IMR-90 (cell line): ENCODE data around the gene PLD3. TPM values are rescaled to one million over a fixed set of nuclear protein-coding genes. Genes with fewer than 3 reads are reported as not detected.

Source experiments
- ATAC-seq: fragments of 200-7000 bp; cut with Tn5 transposase; 2 replicates; pipeline ENCODE4 v1.9.1; 2020; ENCODE audit warnings: low read depth, mild to moderate bottlenecking, moderate library complexity
- BruUV-seq: library from RNA; stranded (reverse); fragments of 400-500 nt; replicated peaks from 2 replicates; lab custom pipeline; 2021; lab: Mats Ljungman, UMichigan
- CTCF ChIA-PET: fragments of 300-600 bp; formaldehyde crosslinking; extraction: SDS; loops from one replicate; lab custom pipeline; 2021; ENCODE audit warnings: antibody characterized with exemption; lab: Yijun Ruan, JAX
- POLR2A ChIA-PET: fragments of 300-600 bp; sonication (Branson Sonifier 250); formaldehyde crosslinking; loops from one replicate; lab custom pipeline; 2022; ENCODE audit warnings: antibody characterized with exemption; ENCODE audit not compliant: unreplicated experiment; lab: Charles Lee
- DNase-seq: peaks from one replicate; pipeline ENCODE4 v3.0.0; 2013
- H2AFZ ChIP-seq: replicated peaks from 2 replicates; pipeline ENCODE3; 2013; ENCODE audit warnings: low read length, mild to moderate bottlenecking; ENCODE audit not compliant: poor library complexity
- H2AK5ac ChIP-seq: 2 replicates; pipeline ENCODE4 v1.6.1; 2013; ENCODE audit warnings: low read depth, low read length, inconsistent platforms
- H2AK9ac ChIP-seq: replicated peaks from 2 replicates; pipeline ENCODE3; 2013; ENCODE audit warnings: mild to moderate bottlenecking, low read depth, low read length, moderate library complexity; ENCODE audit not compliant: poor library complexity
- H2BK120ac ChIP-seq: 2 replicates; pipeline ENCODE4 v1.6.1; 2013; ENCODE audit warnings: low read depth, low read length, inconsistent platforms
- H2BK15ac ChIP-seq: 3 replicates; pipeline ENCODE4 v1.6.1; 2013; ENCODE audit warnings: low read depth, low read length, inconsistent platforms
- H2BK20ac ChIP-seq: 2 replicates; pipeline ENCODE4 v1.6.1; 2013; ENCODE audit warnings: low read depth, mild to moderate bottlenecking, inconsistent platforms, low read length, moderate library complexity
- H2BK5ac ChIP-seq: 2 replicates; pipeline ENCODE4 v1.6.1; 2013; ENCODE audit warnings: mild to moderate bottlenecking, low read depth, low read length, inconsistent platforms; ENCODE audit not compliant: poor library complexity, severe bottlenecking
- H3K14ac ChIP-seq: replicated peaks from 2 replicates; pipeline ENCODE4 v1.6.1; 2013; ENCODE audit warnings: low read depth, low read length, inconsistent platforms
- H3K18ac ChIP-seq: 2 replicates; pipeline ENCODE4 v1.6.1; 2013; ENCODE audit warnings: low read depth, low read length, control low read depth
- H3K23ac ChIP-seq: 2 replicates; pipeline ENCODE4 v1.6.1; 2013; ENCODE audit warnings: low read depth, low read length, inconsistent platforms
- H3K27ac ChIP-seq: 2 replicates; pipeline ENCODE4 v1.5.1; 2013; ENCODE audit warnings: mild to moderate bottlenecking, control low read depth, low read length; ENCODE audit not compliant: insufficient read depth
- H3K27me3 ChIP-seq: 2 replicates; pipeline ENCODE4 v1.6.1; 2013; ENCODE audit warnings: low read length; ENCODE audit not compliant: control insufficient read depth, insufficient read depth
- H3K36me3 ChIP-seq: 2 replicates; pipeline ENCODE4 v1.6.1; 2013; ENCODE audit warnings: low read length, mixed read lengths; ENCODE audit not compliant: control insufficient read depth, insufficient read depth
- H3K4ac ChIP-seq: 2 replicates; pipeline ENCODE4 v1.6.1; 2013; ENCODE audit warnings: low read depth, low read length, inconsistent platforms
- H3K4me1 ChIP-seq: 2 replicates; pipeline ENCODE4 v1.6.1; 2013; ENCODE audit warnings: low read length, mixed read lengths; ENCODE audit not compliant: control insufficient read depth, insufficient read depth
- H3K4me2 ChIP-seq: 2 replicates; pipeline ENCODE4 v1.6.1; 2013; ENCODE audit warnings: low read depth, mild to moderate bottlenecking, control low read depth, low read length, moderate library complexity
- H3K4me3 ChIP-seq: 2 replicates; pipeline ENCODE4 v1.5.1; 2013; ENCODE audit warnings: low read depth, mild to moderate bottlenecking, control low read depth, low read length, moderate library complexity; ENCODE audit not compliant: insufficient read depth
- H3K56ac ChIP-seq: 2 replicates; pipeline ENCODE4 v1.6.1; 2013; ENCODE audit warnings: low read length, inconsistent platforms; ENCODE audit not compliant: insufficient read depth; ENCODE audit errors: extremely low read depth
- H3K79me1 ChIP-seq, 2 experiments: 2 replicates each; pipeline ENCODE4 v1.6.1; 2013; ENCODE audit warnings: low read length in 2 of 2, inconsistent platforms in 1 of 2, low read depth in 1 of 2
- H3K9ac ChIP-seq: 2 replicates; pipeline ENCODE4 v1.6.1; 2013; ENCODE audit warnings: low read depth, low read length, control low read depth
- H3K9me1 ChIP-seq: 2 replicates; pipeline ENCODE4 v1.6.1; 2013; ENCODE audit warnings: low read length, inconsistent platforms; ENCODE audit not compliant: insufficient read depth
- H3K9me3 ChIP-seq: 2 replicates; pipeline ENCODE4 v1.6.1; 2013; ENCODE audit warnings: low read length; ENCODE audit not compliant: control insufficient read depth, insufficient read depth
- H4K20me1 ChIP-seq: 2 replicates; pipeline ENCODE4 v1.6.1; 2013; ENCODE audit warnings: low read length, inconsistent platforms; ENCODE audit not compliant: insufficient read depth
- H4K5ac ChIP-seq: 2 replicates; pipeline ENCODE4 v1.6.1; 2013; ENCODE audit warnings: mild to moderate bottlenecking, low read depth, low read length, control low read depth
- H4K8ac ChIP-seq, 2 experiments: 2 replicates each; pipeline ENCODE4 v1.6.1; 2013; ENCODE audit warnings: low read depth in 2 of 2, low read length in 2 of 2, control low read depth in 1 of 2, inconsistent platforms in 1 of 2
- H4K91ac ChIP-seq: 2 replicates; pipeline ENCODE4 v1.6.1; 2013; ENCODE audit warnings: low read depth, low read length, inconsistent platforms; ENCODE audit not compliant: insufficient read depth
- BHLHE40 ChIP-seq: fragments of 150-350 bp; IDR thresholded peaks from 2 replicates; pipeline ENCODE4 v1.6.1; 2016; ENCODE audit warnings: mild to moderate bottlenecking, low read depth, low read length
- CEBPB ChIP-seq: IDR thresholded peaks from 2 replicates; pipeline ENCODE4 v1.6.1; 2012; ENCODE audit warnings: low read depth, low read length, improper control_type of control experiment
- CHD1 ChIP-seq: IDR thresholded peaks from 2 replicates; pipeline ENCODE4 v1.6.1; 2012; ENCODE audit warnings: low read depth, low read length, improper control_type of control experiment
- ELK1 ChIP-seq: fragments of 150-350 bp; IDR thresholded peaks from 2 replicates; pipeline ENCODE4 v1.6.1; 2016; ENCODE audit warnings: low read depth, mild to moderate bottlenecking, low read length, moderate library complexity, borderline replicate concordance
- MAZ ChIP-seq: IDR thresholded peaks from 2 replicates; pipeline ENCODE4 v1.6.1; 2012; ENCODE audit warnings: low read depth, mild to moderate bottlenecking, low read length, improper control_type of control experiment, moderate library complexity, borderline replicate concordance
- MXI1 ChIP-seq: IDR thresholded peaks from 2 replicates; pipeline ENCODE4 v1.6.1; 2012; ENCODE audit warnings: low read depth, mild to moderate bottlenecking, low read length, moderate library complexity, borderline replicate concordance
- NFE2L2 ChIP-seq: fragments of 150-350 bp; IDR thresholded peaks from 2 replicates; pipeline ENCODE4 v1.6.1; 2016; ENCODE audit warnings: low read depth, mild to moderate bottlenecking, low read length
- POLR2A ChIP-seq: IDR thresholded peaks from 2 replicates; pipeline ENCODE4 v1.6.1; 2012; ENCODE audit warnings: mild to moderate bottlenecking, low read depth, low read length
- SMC3 ChIP-seq: fragments of 150-350 bp; IDR thresholded peaks from 2 replicates; pipeline ENCODE4 v1.6.1; 2016; ENCODE audit warnings: low read depth, mild to moderate bottlenecking, antibody characterized with exemption, low read length, moderate library complexity
- WGBS, 2 experiments: methylation state at CpG; one replicate each; pipeline versions ENCODE4 v1.1.5 to v1.1.7; 2013; ENCODE audit warnings: missing lambda C conversion rate in 2 of 2; ENCODE audit not compliant: insufficient read length in 1 of 2; ENCODE audit errors: extremely low coverage in 2 of 2; 5-methylcytosine and 5-hydroxymethylcytosine counted together
- dilution Hi-C: fragments of 300-500 bp; cut with HindIII; formaldehyde crosslinking; loops from one replicate; pipeline ENCODE4 v1.14.3; 2018; ENCODE audit warnings: low sequenced_read_pairs; ENCODE audit not compliant: unreplicated experiment
- in situ Hi-C: fragments of 300-500 bp; cut with MboI; formaldehyde crosslinking; loops from 3 replicates; pipeline ENCODE4 v1.14.3; 2019; ENCODE audit warnings: low sequenced_read_pairs, inconsistent platforms, mixed read lengths
- intact Hi-C: fragments of 100-400 bp; cut with micrococcal nuclease; formaldehyde crosslinking; loops from 2 replicates; pipeline ENCODE4 v1.10.0; 2022
- polyA plus RNA-seq, 3 experiments: library from polyadenylated mRNA; depleted of rRNA; stranded (reverse); fragments of >200 nt; gene quantifications; 2 replicates each; pipeline ENCODE4 v1.2.3, GENCODE V29; 2012; ENCODE audit warnings: low replicate concordance in 1 of 3
- total RNA-seq: library from RNA; depleted of rRNA; stranded (reverse); fragments of >200 nt; gene quantifications from 2 replicates; pipeline ENCODE4 v1.2.3, GENCODE V29; 2012

Gene PLD3
- total and polyA plus RNA-seq, 2 of the 4 experiments (the other 2 are of a cell fraction), result 117 to 665 TPM

- TF ChIP-seq POLR2A (no peak), BHLHE40 (no peak)
Observed at GRCh38 chr19:40309666-40310065, 38.8 kb upstream of the PLD3 start (continued).

- Histone ChIP-seq H3K56ac (no peak overlapping the region), H2BK20ac (no peak overlapping the region), H4K91ac (no peak overlapping the region), H3K36me3 (no peaks in the 10 kb centered on the region), H3K79me1 (no peaks in the 10 kb centered on the region), H3K4ac (no peak overlapping the region), H2AK5ac (no peak overlapping the region), H3K27me3 (no peaks in the 10 kb centered on the region), H2BK15ac (no peak overlapping the region), H3K14ac (no peak overlapping the region), H2BK5ac (no peak overlapping the region), H4K8ac (no peak overlapping the region), H3K27ac (no peak overlapping the region), H2BK120ac (no peak overlapping the region), H3K4me1 (no peaks in the 10 kb centered on the region), H2AFZ (no peak overlapping the region), H3K9me3 (no peaks in the 10 kb centered on the region), H3K9me1 (peaks cover 4% of the 10 kb centered on the region; the same call in 1 of the 2 replicates), H3K23ac (no peak overlapping the region), H3K4me3 (no peak overlapping the region), H2AK9ac (no peak overlapping the region), H3K9ac (no peak overlapping the region), H4K5ac (no peak overlapping the region), H3K4me2 (no peak overlapping the region), H3K18ac (no peak overlapping the region), H4K20me1 (no peaks in the 10 kb centered on the region)
- intact Hi-C loops (no loop called here), in situ Hi-C loops (loop anchor here (25.0 kb wide), 1 partner anchor 200 kb away; no protein-coding TSS in a partner anchor), dilution Hi-C loops (no loop called here)
- no peak for DNase-seq
- ATAC-seq, result no peak
- CTCF ChIA-PET, result no interaction called here
- POLR2A ChIA-PET, result no interaction called here
- TF ChIP-seq SMC3 (no peak), BHLHE40 (no peak), POLR2A (no peak), ELK1 (no peak), MXI1 (no peak), CHD1 (no peak), NFE2L2 (no peak), CEBPB (no peak), MAZ (no peak)
- BruUV-seq, result no TSS peak
- WGBS, 2 experiments, result no CpG with 5 or more reads among the region's 2 CpGs
Observed at GRCh38 chr19:40312533-40312932, 36.0 kb upstream of the PLD3 start.
